ENCODE results near the gene BICC1. TPM values are rescaled to one million over a fixed set of nuclear protein-coding genes. Genes with fewer than 3 reads are reported as not detected.
A peak's percentile ranks its signal among the peaks of the same experiment; 100 is the strongest.

Gene BICC1
- total RNA-seq, 1 experiment from 2014 or later = 118 TPM

- BruUV-seq (replicated peaks) = no TSS peak
- peak overlapping the region; percentile 53 for H3K4me3 Mint-ChIP-seq (ENCODE audit: unreplicated experiment)
- H3K9me3 Mint-ChIP-seq (ENCODE audit: unreplicated experiment) = no peaks in the 10 kb centered on the region
- TF ChIP-seq CTCF (IDR thresholded peaks at IDR 0.05; ENCODE audit: insufficient read depth in 1 of 2, low read depth in 1 of 2, low read length in 1 of 2, severe bottlenecking in 1 of 2, unreplicated experiment in 1 of 2) = no peak
- intact Hi-C loops (cut with micrococcal nuclease; ENCODE audit: unreplicated experiment) = loop anchor here (1.0 to 10.0 kb wide), 6 partner anchors 27 to 396 kb away; partner anchors contain the start of gene PHYHIPL
- peaks cover 89% of the 10 kb centered on the region for H3K4me1 ChIP-seq
- H3K36me3 ChIP-seq (ENCODE audit: control insufficient read depth, insufficient read depth, low read length) = peaks cover 2% of the 10 kb centered on the region; the same call in 1 of the 2 replicates
- H3K9me3 ChIP-seq = no peaks in the 10 kb centered on the region
- peaks cover 73% of the 10 kb centered on the region for H3K36me3 Mint-ChIP-seq (ENCODE audit: insufficient read depth, unreplicated experiment)
- H3K4me3 ChIP-seq (ENCODE audit: low read depth, low read length) = no peak overlapping the region
- POLR2A ChIA-PET = interaction anchor here (0.8 kb wide), 1 partner anchor 365 kb away, joined by 3 read pairs; the partner anchor contains the start of gene PHYHIPL
- H3K27me3 Mint-ChIP-seq (ENCODE audit: insufficient read depth, unreplicated experiment) = no peaks in the 10 kb centered on the region
- peaks cover 73% of the 10 kb centered on the region for H3K4me1 Mint-ChIP-seq (ENCODE audit: low read depth, unreplicated experiment)
- peak overlapping the region; percentile 85 for H3K27ac Mint-ChIP-seq (ENCODE audit: unreplicated experiment)
- CTCF ChIA-PET = interaction anchor here (0.6 to 1.4 kb wide), 4 partner anchors 28 to 141 kb away, joined by 3 to 5 read pairs (median 3); no protein-coding TSS in a partner anchor
- no peaks in the 10 kb centered on the region for H3K27me3 ChIP-seq (replicated peaks; ENCODE audit: control insufficient read depth, insufficient read depth, low read length)
- peak; percentile 78 for DNase-seq
These were observed 298.1 kb downstream of the BICC1 start for GRCh38 chr10:58810751-58811150.

GRCh38 chr10:58813573-58813972, 300.9 kb downstream of the BICC1 start:
- CTCF ChIA-PET = interaction anchor here (0.6 to 1.1 kb wide), 2 partner anchors 281 to 283 kb away, joined by 3 to 4 read pairs; no protein-coding TSS in a partner anchor
- no TSS peak for BruUV-seq (replicated peaks)
- intact Hi-C loops (cut with micrococcal nuclease; ENCODE audit: unreplicated experiment) = loop anchor here (1.0 to 10.0 kb wide), 3 partner anchors 43 to 399 kb away; partner anchors contain the start of gene PHYHIPL
- H3K4me1 Mint-ChIP-seq (ENCODE audit: low read depth, unreplicated experiment) = peaks cover 80% of the 10 kb centered on the region
- no peaks in the 10 kb centered on the region for H3K9me3 ChIP-seq
- H3K4me3 ChIP-seq (ENCODE audit: low read depth, low read length) = no peak overlapping the region
- peaks cover 76% of the 10 kb centered on the region for H3K36me3 Mint-ChIP-seq (ENCODE audit: insufficient read depth, unreplicated experiment)
- H3K36me3 ChIP-seq (ENCODE audit: control insufficient read depth, insufficient read depth, low read length) = 0 out of 2 replicates have a peak, but pooled peaks cover 1% of the 10 kb centered on the region
- peak overlapping the region; percentile 85 for H3K27ac Mint-ChIP-seq (ENCODE audit: unreplicated experiment)
- no peak for TF ChIP-seq CTCF (IDR thresholded peaks at IDR 0.05; ENCODE audit: insufficient read depth in 1 of 2, low read depth in 1 of 2, low read length in 1 of 2, severe bottlenecking in 1 of 2, unreplicated experiment in 1 of 2)
- H3K27me3 Mint-ChIP-seq (ENCODE audit: insufficient read depth, unreplicated experiment) = no peaks in the 10 kb centered on the region
- no peaks in the 10 kb centered on the region for H3K9me3 Mint-ChIP-seq (ENCODE audit: unreplicated experiment)
- POLR2A ChIA-PET = no interaction called here
- peaks cover 69% of the 10 kb centered on the region for H3K4me1 ChIP-seq
- DNase-seq = peak; percentile 81 to 84
- peak overlapping the region; percentile 67 for H3K4me3 Mint-ChIP-seq (ENCODE audit: unreplicated experiment)
- no peaks in the 10 kb centered on the region for H3K27me3 ChIP-seq (replicated peaks; ENCODE audit: control insufficient read depth, insufficient read depth, low read length)

- H3K27me3 ChIP-seq (replicated peaks; ENCODE audit: control insufficient read depth, insufficient read depth, low read length) = no peaks in the 10 kb centered on the region
- intact Hi-C loops (cut with micrococcal nuclease; ENCODE audit: unreplicated experiment) = loop anchor here (10.0 kb wide), 2 partner anchors 357 to 403 kb away; partner anchors contain the start of gene PHYHIPL
- Mint-ChIP-seq H3K27me3 (ENCODE audit: insufficient read depth, unreplicated experiment) (no peaks in the 10 kb centered on the region), H3K36me3 (ENCODE audit: insufficient read depth, unreplicated experiment) (peaks cover 82% of the 10 kb centered on the region), H3K4me3 (ENCODE audit: unreplicated experiment) (no peak overlapping the region), H3K4me1 (ENCODE audit: low read depth, unreplicated experiment) (peaks cover 72% of the 10 kb centered on the region), H3K9me3 (ENCODE audit: unreplicated experiment) (no peaks in the 10 kb centered on the region), H3K27ac (ENCODE audit: unreplicated experiment) (no peak overlapping the region)
- no peak for TF ChIP-seq CTCF (IDR thresholded peaks at IDR 0.05; ENCODE audit: insufficient read depth in 1 of 2, low read depth in 1 of 2, low read length in 1 of 2, severe bottlenecking in 1 of 2, unreplicated experiment in 1 of 2)
- peaks cover 50% of the 10 kb centered on the region for H3K4me1 ChIP-seq
- DNase-seq = no peak
- H3K9me3 ChIP-seq = no peaks in the 10 kb centered on the region
- ChIA-PET POLR2A (interaction anchor here (0.7 kb wide), 1 partner anchor 1665 kb away, joined by 3 read pairs; no protein-coding TSS in a partner anchor), CTCF (interaction anchor here (0.5 to 1.1 kb wide), 3 partner anchors 9 to 403 kb away, joined by 3 read pairs; no protein-coding TSS in a partner anchor)
- H3K36me3 ChIP-seq (ENCODE audit: control insufficient read depth, insufficient read depth, low read length) = peaks cover 5% of the 10 kb centered on the region
- BruUV-seq (replicated peaks) = no TSS peak
- H3K4me3 ChIP-seq (ENCODE audit: low read depth, low read length) = no peak overlapping the region
These were observed 304.7 kb downstream of the BICC1 start for GRCh38 chr10:58817201-58817846.
